Measurements from ENCODE around the gene HES4. TPM values are rescaled to one million over a fixed set of nuclear protein-coding genes. Genes with fewer than 3 reads are reported as not detected.

HES4 gene
- total and polyA plus RNA-seq, 10 of the 15 experiments (the other 5 are each of a cell fraction or from before 2014, with no cell fraction given), result 0.44 to 1.7 (median 0.85) TPM; not detected in 5

- Histone ChIP-seq H3K4me1 (ENCODE audit: control insufficient read depth, insufficient read depth, low read length) (peaks cover 4% of the 10 kb centered on the region), H3K36me3 (ENCODE audit: control insufficient read depth in 2 of 2, insufficient read depth in 2 of 2, low read length in 1 of 2) (peaks cover 0 to 23% of the 10 kb centered on the region in 2 experiments; a peak in 3 of 4 replicates), H3K4me3 (no peak overlapping the region), H4K20me1 (ENCODE audit: control insufficient read depth, insufficient read depth) (no peaks in the 10 kb centered on the region), H3K79me2 (ENCODE audit: control insufficient read depth, insufficient read depth, low read length) (no peaks in the 10 kb centered on the region), H3K9me3 (replicated peaks; ENCODE audit: control insufficient read depth, insufficient read depth, low read length) (no peaks in the 10 kb centered on the region), H3K27ac (ENCODE audit: control insufficient read depth, insufficient read depth) (no peak overlapping the region), H3K27me3 (replicated peaks in 1 of 2; ENCODE audit: control insufficient read depth in 2 of 2, insufficient read depth in 2 of 2, low read length in 1 of 2) (no peaks in the 10 kb centered on the region), H3K4me2 (ENCODE audit: control insufficient read depth, insufficient read depth) (no peak overlapping the region), H2AFZ (ENCODE audit: control insufficient read depth, low read depth, low read length) (no peak overlapping the region), H3K9ac (ENCODE audit: control insufficient read depth, insufficient read depth, low read length) (no peak overlapping the region)
- ChIA-PET CTCF (no interaction called here), POLR2A (no interaction called here), SMC1A (ENCODE audit: uncharacterized antibody, unreplicated experiment) (no interaction called here), RAD21 (ENCODE audit: unreplicated experiment) (no interaction called here)
- ATAC-seq, result no peak
- in situ Hi-C loops (cut with MboI), result no loop called here
- no peak for DNase-seq (ENCODE audit: low read depth, low spot score)
- BruUV-seq (replicated peaks), result no TSS peak
- WGBS (ENCODE audit: insufficient coverage, insufficient replicate concordance, low lambda C conversion rate, missing lambda C conversion rate), result 89% methylated on average over 23 of the region's 23 CpGs
- FAIRE-seq, result no peak
- intact Hi-C loops (cut with micrococcal nuclease; ENCODE audit: unreplicated experiment), result no loop called here
- TF ChIP-seq HDGF (IDR thresholded peaks at IDR 0.05), result no peak
- TF ChIP-seq NR2F1 (conservative IDR thresholded peaks at IDR 0.05), result no peak
- no peak for TF ChIP-seq ZBTB40 (IDR thresholded peaks at IDR 0.05; ENCODE audit: borderline replicate concordance)
- TF ChIP-seq IRF3 (IDR thresholded peaks at IDR 0.05), result no peak
- TF ChIP-seq DPF2 (IDR thresholded peaks at IDR 0.05), result no peak
- TF ChIP-seq SPI1 (IDR thresholded peaks at IDR 0.05; ENCODE audit: borderline replicate concordance, insufficient read depth, low read depth, low read length), result no peak
- TF ChIP-seq CHD4 (IDR thresholded peaks at IDR 0.05), result no peak
- TF ChIP-seq IKZF2 (IDR thresholded peaks at IDR 0.05), result no peak
- TF ChIP-seq CREM (IDR thresholded peaks at IDR 0.05; ENCODE audit: low read depth), result no peak
- TF ChIP-seq POLR2A (IDR thresholded peaks at IDR 0.05; ENCODE audit: low read depth, low read length), result no peak
- no peak for TF ChIP-seq PKNOX1 (IDR thresholded peaks at IDR 0.05)
- TF ChIP-seq LARP7 (IDR thresholded peaks at IDR 0.05), result no peak
- TF ChIP-seq ZNF217 (IDR thresholded peaks at IDR 0.05), result no peak
- no peak for TF ChIP-seq POU2F2 (IDR thresholded peaks at IDR 0.05; ENCODE audit: borderline replicate concordance, low read depth, low read length)
- no peak for TF ChIP-seq NR2C1 (IDR thresholded peaks at IDR 0.05)
- TF ChIP-seq ASH2L (IDR thresholded peaks at IDR 0.05; ENCODE audit: borderline replicate concordance, low read depth), result no peak
- TF ChIP-seq IRF5 (IDR thresholded peaks at IDR 0.05; ENCODE audit: borderline replicate concordance), result no peak
- no peak for TF ChIP-seq ZNF207 (IDR thresholded peaks at IDR 0.05; ENCODE audit: borderline replicate concordance)
- no peak for TF ChIP-seq RCOR1 (conservative IDR thresholded peaks at IDR 0.05; ENCODE audit: low read depth, low read length)
Measured at GRCh38 chr1:1045129-1045528, 45.2 kb upstream of the HES4 start.

Data from GM12878 (cell line).